Measurements from ENCODE around the gene CACNA2D2.

CACNA2D2 gene

GRCh38 chr3:50392101-50392715 lies 111.2 kb downstream of the CACNA2D2 start (continued):
- TF ChIP-seq ZBTB48 (tag by site-specific recombination; IDR thresholded peaks at IDR 0.05) (no peak), ZNF610 (tag by site-specific recombination; IDR thresholded peaks at IDR 0.05; ENCODE audit: borderline replicate concordance) (no peak), KLF10 (tag by site-specific recombination; IDR thresholded peaks at IDR 0.05) (no peak), ZNF211 (tag by site-specific recombination; IDR thresholded peaks at IDR 0.05; ENCODE audit: low read depth) (no peak), ZIC2 (tag by site-specific recombination; IDR thresholded peaks at IDR 0.05) (no peak), SALL2 (tag by site-specific recombination; IDR thresholded peaks at IDR 0.05; ENCODE audit: borderline replicate concordance) (no peak), ZNF335 (tag by site-specific recombination; conservative IDR thresholded peaks at IDR 0.05) (no peak), ZNF664 (tag by site-specific recombination; IDR thresholded peaks at IDR 0.05) (no peak), BCL11A (tag by site-specific recombination; IDR thresholded peaks at IDR 0.05; ENCODE audit: low read depth) (no peak), ZNF677 (tag by site-specific recombination; IDR thresholded peaks at IDR 0.05) (no peak), ZNF555 (tag by site-specific recombination; conservative IDR thresholded peaks at IDR 0.05) (no peak), ZNF138 (tag by site-specific recombination; IDR thresholded peaks at IDR 0.05; ENCODE audit: borderline replicate concordance) (no peak), PRDM6 (tag by site-specific recombination; IDR thresholded peaks at IDR 0.05) (no peak)

GRCh38 chr3:50390508-50391224 lies 112.8 kb downstream of the CACNA2D2 start:
- POLR2A ChIA-PET, result no interaction called here

More at GRCh38 chr3:50390508-50391224, 112.8 kb downstream of the CACNA2D2 start:
- CTCF ChIA-PET, result interaction anchor here (0.6 to 0.9 kb wide), 2 partner anchors 45 to 224 kb away, joined by 3 to 4 read pairs; no protein-coding TSS in a partner anchor
- no peak overlapping the region for H3K4me3 ChIP-seq (ENCODE audit: low read depth, low read length)
- no peaks in the 10 kb centered on the region for H3K36me3 ChIP-seq (ENCODE audit: control insufficient read depth in 2 of 2, insufficient read depth in 1 of 2, low read length in 2 of 2)
- no peaks in the 10 kb centered on the region for H3K9me3 ChIP-seq (ENCODE audit: control insufficient read depth, insufficient read depth, low read depth, low read length)
- H3K27ac ChIP-seq (ENCODE audit: extremely low read depth, low read depth, low read length), result no peak overlapping the region
- no peak for TF ChIP-seq ZNF132 (tag by site-specific recombination; IDR thresholded peaks at IDR 0.05; ENCODE audit: borderline replicate concordance)
- 0 out of 2 replicates have a peak, but pooled peaks have one; percentile 19 for TF ChIP-seq KLF17 (tag by site-specific recombination; IDR thresholded peaks at IDR 0.05)
- TF ChIP-seq KLF1 (tag by site-specific recombination; IDR thresholded peaks at IDR 0.05), result 0 out of 2 replicates have a peak, but pooled peaks have one; percentile 12
- no peak for TF ChIP-seq ZNF692 (tag by site-specific recombination; IDR thresholded peaks at IDR 0.05)
- no peaks in the 10 kb centered on the region for H3K4me1 ChIP-seq (ENCODE audit: control insufficient read depth, insufficient read depth, low read length)

Data from HEK293 (cell line).